ENCODE measurements around the gene AMFR.
"Not testable (repeated sequence)": the region's sequence is repeated elsewhere in the genome, so short reads cannot be mapped to it uniquely, and the experiment has no call there.

Gene AMFR

GRCh38 chr16:56423584-56424403 lies 1.6 kb downstream of the AMFR start:
- peak in 1 of 2 donors; percentile 14 for DNase-seq

GRCh38 chr16:56422896-56423441 lies 2.4 kb downstream of the AMFR start:
- DNase-seq = no peak

DNA sequence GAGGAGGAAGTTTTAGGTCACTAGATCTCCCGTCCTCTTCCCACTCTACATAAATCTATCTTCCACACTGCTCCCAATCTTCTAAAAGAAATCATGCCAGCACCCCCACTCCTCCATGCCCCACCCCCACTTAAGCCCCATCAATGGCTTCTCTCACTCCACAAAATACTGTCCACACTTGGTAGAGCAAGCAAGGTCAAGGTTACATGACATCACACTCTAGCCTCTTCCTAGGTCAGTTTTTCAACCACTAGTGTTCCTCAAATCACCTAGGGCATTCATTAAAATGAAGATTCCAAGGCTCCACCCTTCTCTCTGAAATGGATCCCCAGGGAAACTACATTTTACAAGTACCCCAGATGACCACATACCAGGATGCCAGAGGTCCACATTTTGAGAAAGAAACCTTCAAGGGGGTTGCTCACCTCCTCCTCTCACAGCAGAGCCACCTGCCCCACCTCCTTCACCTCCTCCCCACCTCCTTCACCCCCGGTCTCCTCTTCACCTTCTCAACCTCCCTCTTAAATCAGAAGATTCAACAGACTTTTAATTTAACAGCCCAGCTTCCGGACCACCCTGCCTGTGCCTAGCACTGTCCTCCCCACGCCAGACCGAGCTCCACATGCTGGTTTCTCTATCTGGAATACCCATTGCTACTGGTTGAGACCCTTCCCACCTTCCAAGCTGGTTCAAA lies 3.2 kb downstream of the AMFR start:
- DNase-seq = no peak

DNA sequence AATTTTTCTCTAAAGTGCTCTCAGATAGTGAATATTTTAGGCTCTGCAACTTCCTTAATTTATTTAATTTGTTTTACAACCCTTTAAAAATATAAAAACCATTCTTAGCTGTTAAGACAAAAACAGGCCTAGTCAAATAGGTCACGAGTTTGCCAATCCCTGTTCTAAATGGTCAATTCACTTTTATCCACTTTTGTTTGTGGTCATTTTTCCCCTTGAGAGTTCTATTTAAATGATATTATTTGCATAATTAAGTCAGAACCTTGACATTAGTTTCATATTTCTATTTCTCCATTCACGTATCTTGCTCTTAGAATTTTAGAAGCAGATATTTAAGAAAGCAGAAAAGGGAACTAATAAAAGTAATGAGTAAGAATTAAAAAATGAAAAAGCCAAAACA lies 4.0 kb downstream of the AMFR start:
- no peak for DNase-seq

DNA sequence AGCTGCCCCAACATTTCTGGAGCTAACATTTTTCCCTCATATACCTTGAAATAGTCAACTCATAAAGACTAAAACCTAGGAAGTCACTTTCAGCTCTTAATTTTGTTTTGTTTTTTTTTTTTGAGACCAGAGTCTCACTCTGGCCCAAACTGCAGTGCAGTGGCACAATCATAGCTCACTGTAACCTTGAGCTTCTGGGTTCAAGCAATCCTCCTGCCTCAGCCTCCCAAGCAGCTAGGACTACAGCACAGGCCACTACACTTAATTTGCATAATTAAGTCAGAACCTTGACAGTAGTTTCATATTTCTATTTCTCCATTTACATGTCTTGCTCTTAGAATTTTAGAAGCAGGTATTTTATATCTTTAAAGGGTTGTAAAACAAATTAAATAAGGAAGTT lies 4.7 kb downstream of the AMFR start:
- no peak for DNase-seq

- DNase-seq = no peak
Measured at GRCh38 chr16:56419740-56420548, 5.4 kb downstream of the AMFR start.

GRCh38 chr16:56417138-56417537 lies 8.2 kb downstream of the AMFR start:
- no peak for DNase-seq

- no peak for DNase-seq
Measured at GRCh38 chr16:56415875-56416274, 9.5 kb downstream of the AMFR start.

DNA sequence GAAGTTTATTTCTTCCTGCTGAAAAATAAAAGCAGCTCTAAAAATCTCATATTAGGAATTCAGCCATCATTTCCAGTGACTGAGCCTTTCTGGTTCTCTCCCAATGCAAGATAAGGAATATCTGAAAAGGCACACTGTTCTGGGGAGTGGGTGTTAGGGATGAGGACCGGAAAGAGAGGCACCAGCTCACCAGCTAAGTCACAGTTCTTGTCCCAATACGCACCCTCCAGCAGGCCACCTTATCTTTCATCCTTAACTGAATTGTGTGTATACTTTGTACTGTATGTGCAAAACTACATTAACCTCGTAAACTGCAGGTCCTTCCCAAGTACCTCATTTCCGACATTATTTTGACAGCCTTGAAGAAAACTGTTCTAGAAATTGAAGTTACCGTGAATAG lies 11.0 kb downstream of the AMFR start:
- DNase-seq = no peak

DNA sequence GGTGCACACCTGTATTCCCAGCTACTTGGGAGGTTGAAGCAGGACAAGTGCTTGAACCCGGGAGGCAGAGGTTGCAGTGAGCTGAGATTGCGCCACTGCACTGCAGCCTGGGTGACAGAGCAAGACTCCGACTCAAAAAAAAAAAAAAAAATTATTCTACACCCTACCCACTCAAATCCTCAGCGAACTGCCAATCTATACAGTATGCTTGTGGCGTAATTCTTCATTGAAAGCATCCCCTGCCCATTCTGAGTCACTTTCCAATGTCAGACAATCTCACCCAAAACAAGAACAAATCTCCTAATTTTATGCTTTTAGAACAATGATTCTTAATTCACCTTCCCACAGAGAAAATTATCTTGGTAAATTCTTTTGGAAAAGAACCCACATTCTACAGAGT lies 12.0 kb downstream of the AMFR start:
- no peak for DNase-seq

- no peak for DNase-seq
Measured at GRCh38 chr16:56411624-56412023, 13.7 kb downstream of the AMFR start.

DNA sequence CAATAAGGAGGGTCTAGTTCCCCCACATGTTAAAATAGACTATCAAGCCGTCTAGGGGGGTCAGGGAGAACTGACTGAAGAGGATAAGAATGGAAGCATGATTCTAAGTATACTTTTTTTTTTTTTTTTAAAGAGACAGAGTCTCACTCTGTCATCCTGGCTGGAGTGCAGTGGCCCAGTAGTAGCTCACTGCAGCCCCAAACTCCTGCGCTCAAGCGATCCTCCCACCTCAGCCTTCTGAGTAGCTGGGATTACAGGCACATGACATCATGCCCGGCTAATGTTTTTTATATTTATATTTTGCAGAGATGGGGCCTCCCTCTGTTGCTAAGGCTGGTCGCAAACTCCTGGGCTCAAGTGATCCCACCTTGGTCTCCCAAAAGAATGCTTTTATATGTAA lies 14.2 kb downstream of the AMFR start:
- DNase-seq = no peak

GRCh38 chr16:56409195-56409594 lies 16.1 kb downstream of the AMFR start:
- DNase-seq = no peak

DNA sequence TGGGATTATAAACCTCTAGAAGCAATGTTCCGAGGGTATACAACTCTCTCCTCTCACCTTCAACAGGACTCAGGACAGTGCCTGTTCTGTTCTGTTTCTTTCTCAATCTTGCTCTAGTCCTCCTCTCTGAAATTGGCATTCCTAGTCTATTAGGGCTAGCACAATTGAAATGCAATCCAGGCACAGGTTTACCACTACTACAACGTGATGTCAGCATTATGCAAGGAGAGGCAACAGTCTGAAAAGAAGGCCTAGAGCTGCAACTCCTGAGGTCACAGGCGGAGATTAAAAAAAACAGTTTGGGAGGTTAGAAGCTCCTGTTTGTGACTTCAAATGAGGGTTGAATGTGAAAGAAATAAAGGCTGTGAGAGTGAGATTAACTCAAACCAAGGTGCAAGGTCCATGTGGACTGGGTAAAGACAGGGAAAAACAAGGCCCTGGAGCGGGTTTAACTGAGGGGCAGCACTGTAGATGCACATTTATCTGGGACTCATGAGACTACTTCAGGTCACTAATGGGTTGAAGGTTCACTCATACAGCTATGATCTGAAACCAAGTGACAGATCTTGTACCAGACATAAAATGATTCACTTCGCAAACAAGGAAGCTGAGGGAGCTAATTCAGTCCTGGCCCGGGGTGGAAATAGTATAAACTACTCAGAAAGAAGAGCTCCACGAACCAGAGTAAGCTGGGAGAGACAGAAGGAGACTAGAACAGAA lies 16.8 kb downstream of the AMFR start:
- DNase-seq = no peak

DNA sequence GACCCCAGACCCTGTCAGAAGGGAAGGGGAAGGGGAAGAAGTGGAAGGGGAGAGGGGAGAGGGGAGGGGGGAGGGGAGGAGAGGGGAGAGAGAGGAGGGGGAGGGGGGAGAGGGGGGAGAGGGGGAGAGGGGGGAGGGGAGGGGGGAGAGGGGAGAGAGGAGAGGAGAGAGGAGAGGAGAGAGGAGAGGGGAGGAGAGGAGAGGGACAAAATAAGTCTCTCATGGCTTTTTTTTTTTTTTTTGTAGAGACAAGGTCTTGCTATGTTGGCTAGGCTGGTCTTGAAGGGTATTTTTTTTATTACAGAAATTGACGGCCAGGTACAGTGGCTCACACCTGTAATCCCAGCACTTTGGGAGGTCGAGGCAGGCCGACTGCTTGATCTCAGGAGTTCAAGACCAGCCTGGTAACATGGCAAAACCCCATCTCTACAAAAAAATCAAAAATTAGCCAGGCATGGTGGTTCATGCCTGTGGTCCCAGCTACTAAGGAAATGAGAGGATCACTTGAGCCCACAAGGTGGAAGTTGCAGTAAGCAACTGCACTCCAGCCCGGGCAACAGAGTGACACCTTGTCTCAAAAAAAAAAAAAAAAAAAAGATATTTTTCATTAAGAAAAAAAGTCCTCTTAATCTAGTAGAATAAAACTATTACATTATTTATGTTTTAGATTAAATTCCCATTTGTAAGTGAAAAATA lies 19.2 kb downstream of the AMFR start:
- no peak for DNase-seq

DNA sequence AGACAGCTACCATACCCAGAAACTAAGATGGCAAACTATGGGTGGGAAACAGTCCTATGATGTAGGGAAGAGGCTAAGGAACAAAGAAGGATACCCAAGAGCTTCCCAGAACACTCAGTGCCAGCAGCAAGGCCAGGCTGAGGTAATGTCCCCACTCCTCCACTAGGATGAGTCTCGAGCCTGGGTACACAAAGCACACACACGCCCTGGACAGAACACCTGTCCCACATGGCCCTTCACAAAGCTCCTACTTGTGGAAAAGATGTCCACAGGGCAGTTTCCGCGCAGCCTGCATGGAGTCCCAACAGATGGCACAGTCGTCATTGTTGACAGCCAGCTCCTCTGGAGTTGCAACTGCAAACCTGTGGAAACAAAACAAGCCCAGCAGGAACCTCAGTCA lies 23.9 kb downstream of the AMFR start:
- DNase-seq = no peak

GRCh38 chr16:56400458-56400857 lies 24.9 kb downstream of the AMFR start:
- DNase-seq = no peak

- no peak for DNase-seq
Measured at GRCh38 chr16:56399486-56399885, 25.9 kb downstream of the AMFR start.

DNA sequence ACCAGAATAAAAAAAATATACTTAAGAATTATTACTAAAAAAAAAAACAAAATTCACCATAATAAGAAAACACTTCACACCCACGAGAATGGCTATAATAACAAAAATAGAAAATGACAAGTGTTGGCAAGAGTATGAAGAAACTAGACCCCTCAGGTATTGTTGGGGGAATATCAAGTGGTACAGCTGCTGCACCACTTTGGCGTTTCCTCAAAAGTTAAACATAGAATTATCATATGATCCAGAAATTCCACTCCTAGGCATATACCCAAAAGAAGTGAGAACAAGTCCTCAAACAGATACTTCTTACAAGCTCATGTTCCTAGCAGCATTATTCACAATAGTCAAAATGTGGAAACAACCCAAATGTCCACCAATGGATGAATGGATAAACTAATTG lies 26.3 kb downstream of the AMFR start:
- DNase-seq = no peak

DNA sequence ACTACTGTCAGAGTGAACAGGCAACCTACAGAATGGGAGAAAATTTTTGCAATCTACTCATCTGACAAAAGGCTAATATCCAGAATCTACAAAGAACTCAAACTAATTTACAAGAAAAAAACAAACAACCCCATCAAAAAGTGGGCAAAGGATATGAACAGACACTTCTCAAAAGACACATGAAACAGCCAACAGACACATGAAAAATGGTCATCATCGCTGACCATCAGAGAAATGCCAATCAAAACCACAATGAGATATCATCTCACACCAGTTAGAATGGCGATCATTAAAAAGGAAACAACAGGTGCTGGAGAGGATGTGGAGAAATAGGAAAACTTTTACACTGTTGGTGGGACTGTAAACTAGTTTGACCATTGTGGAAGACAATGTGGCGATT lies 28.6 kb downstream of the AMFR start:
- not testable (repeated sequence) for DNase-seq

DNA sequence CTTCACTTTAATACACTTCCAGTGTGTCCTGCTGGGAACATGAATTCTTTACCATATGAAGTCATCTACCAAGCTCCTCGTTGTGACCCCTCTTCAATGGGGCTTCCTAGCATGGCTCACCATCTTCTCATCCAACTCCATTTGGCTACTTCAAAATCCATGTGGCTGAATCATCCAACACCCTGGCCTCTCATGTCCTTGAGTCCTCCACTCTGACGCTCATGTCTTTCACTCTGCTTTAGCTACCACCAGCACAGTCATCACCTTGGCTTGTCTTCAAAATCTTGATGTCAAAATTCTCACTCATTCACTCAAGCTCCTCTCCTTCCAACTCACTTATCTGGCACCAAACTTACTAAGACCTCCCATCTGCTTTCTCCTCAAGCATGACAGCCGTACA lies 35.8 kb downstream of the AMFR start:
- no peak for DNase-seq

GRCh38 chr16:56388209-56388608 lies 37.1 kb downstream of the AMFR start:
- no peak for DNase-seq
